Stimulated activated CD8-positive, alpha-beta memory T cell treated with anti-CD3 and anti-CD28 coated beads, Interleukin-4, amount 100 ng/mL, for 48 hours (primary cell): Measurements from ENCODE around the gene FCN3.

Source experiments
- DNase-seq: peaks from one replicate; pipeline ENCODE4 v3.0.0-alpha.2; 2020

The FCN3 gene

DNA sequence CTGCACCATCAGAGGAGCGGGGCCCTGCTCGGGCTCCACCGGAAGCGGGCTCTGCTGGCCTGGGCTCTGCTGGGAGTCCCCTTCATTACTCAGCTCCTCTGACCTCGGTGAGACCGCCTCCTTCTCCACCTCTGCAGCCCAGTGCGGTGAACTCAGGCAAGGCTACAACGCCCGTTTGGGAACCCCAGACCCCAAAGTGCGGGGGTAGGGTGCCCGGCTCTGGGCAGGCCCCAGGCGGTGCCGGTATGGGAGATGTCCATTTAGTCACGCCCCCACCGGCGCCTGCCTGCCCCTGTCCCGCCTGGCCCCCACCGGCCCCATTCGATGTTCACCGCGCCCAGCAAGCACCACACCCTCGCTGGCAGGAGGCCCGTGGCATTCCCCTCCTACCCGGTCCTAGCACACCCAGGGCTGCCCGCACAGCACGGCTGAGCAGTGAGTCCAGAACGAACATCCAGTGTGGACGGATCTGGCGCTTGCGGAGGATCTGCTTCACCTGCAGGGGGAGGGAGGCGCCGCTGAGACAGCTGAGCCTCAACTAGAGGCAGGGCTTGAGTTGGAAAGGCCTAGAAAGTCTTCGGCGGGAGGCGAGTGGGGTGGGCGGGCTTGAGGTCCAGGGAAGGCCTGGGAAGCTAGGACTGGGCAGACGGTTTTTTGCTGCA lies 17.9 kb downstream of the FCN3 start:
- DNase-seq, result peak; percentile 64

DNA sequence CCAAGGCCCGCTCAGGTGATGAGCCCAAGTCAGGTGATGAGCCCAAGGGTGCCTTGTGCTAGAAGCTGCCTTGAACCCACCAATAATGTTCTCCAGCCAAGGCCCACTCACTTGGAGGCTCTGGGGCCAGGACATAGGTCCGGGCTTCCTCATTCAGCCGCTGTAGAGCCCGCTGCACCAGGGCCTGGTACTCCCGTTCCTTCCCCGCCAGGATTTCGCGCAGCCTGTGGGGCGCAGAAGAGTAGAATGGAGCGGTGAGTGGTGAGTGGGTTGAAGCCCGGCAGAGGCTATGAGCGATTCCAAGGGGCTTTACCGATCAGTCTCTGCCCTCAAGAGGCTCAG lies 18.4 kb downstream of the FCN3 start:
- DNase-seq, result no peak

DNA sequence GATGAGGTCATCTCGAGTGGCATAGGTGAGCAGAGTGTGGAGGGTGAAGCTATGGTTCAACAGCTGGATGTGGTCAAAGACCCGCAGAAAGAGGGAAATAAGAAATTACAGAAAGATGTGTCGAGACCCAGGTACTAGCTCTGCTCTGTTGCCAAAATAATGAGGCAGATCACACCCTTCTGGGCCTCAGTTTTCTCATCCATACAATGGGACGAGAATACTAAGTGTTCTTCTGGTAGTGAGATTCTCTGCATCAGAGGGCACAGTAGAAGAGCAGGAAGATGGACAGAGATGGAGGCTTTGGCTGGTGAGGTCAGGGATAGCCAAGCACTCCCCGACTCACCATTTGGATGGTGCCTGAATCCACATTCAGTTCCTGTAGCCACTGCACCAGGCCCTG lies 18.9 kb downstream of the FCN3 start:
- DNase-seq, result no peak

- no peak for DNase-seq
Measured at GRCh38 chr1:27353629-27354028, 21.0 kb downstream of the FCN3 start.

DNA sequence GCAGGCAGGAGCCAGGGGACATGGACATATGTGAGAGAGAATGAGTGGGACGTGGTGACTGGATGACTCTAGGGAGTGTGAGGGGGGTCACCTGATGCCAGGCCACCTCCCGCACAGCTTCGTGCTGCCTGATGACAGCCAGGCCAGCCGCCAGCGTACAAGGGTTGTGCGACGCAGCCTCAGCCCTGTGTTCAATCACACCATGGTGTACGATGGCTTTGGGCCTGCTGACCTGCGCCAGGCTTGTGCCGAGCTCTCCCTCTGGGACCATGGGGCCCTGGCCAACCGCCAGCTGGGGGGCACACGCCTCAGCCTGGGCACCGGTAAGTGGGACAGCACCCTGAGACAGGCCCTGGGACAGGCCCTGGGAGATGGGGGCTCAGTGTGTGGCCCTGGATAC lies 21.5 kb downstream of the FCN3 start:
- DNase-seq, result no peak

GRCh38 chr1:27351541-27352107 lies 23.0 kb downstream of the FCN3 start:
- DNase-seq, result no peak

DNA sequence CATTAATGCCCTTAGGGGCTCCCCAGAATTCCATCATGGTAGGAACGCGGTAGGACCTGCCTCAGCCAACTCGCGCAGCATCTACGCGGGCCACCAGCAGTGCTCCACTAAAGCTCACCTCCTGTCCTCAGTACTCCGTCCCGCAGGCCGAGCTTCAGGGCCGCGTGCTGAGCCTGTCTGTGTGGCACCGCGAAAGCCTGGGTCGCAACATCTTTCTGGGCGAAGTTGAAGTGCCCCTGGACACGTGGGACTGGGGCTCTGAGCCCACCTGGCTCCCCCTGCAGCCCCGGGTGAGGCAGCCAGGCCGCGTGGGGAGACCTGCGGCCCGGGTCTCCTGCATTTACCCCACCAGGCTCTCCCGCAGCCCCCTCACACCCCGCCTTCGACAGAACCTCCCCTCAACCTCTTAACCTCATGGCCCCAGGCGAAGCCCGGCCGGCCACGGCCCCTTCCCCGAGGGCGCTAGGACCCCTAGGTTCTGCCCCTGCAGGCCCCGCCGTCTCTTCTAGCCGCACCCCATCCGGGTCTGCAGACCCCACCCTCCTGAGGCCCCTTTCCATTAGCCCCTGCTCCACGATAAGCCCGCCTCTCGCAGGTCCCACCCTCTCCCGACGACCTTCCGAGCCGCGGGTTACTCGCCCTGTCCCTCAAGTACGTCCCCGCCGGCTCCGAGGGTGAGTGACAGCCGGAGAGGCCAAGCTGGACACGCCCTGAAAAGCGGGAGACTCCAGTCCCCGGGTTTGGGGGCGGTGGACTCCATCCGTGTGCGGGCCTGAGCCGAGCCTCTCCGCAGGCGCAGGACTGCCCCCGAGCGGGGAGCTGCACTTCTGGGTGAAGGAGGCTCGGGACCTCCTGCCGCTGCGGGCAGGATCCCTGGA lies 23.7 kb downstream of the FCN3 start:
- no peak for DNase-seq

GRCh38 chr1:27349784-27350662 lies 24.6 kb downstream of the FCN3 start:
- DNase-seq, result no peak

DNA sequence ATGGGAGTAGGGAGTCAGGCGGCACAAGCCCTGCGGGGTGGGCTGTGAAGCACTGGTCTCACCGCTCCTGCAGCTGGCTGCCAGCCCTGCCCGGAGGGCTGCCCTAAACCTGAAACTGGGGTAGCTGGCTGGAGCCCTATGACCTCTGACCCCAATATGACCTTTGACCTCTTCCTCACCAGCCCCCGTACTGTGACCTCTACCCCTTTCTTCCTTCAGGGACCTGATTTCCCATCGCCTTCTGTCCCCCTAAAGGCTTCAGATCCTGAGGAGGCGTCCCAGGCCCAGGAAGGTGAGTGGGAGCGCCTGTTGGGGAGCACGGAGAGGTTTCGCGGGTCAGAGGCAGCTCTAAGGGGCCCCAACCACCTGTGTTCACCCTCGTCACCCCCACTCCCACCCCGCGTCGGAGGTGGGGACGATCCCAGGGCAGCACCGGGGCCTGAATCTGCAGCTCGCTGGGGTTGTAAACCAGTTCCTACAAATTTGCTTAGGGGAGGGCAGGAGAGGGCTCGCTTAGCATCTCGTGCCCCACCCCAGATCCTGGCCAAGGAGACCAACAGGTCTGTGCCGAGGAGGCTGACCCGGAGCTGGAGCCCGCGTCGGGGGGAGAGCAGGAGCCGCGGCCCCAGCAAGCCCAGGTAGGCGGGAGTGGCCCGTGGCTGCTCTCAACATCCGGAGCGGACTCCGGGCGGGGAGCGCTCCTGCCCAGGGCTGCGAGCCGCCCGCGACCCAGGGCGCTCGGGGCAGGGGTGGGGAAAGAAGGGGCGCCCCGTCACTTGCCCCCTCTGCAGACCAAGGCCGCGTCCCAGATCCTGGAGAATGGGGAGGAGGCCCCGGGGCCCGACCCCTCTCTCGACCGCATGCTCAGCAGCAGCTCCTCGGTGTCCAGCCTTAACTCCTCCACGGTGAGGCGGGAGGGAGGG lies 25.5 kb downstream of the FCN3 start:
- DNase-seq, result no peak

GRCh38 chr1:27346991-27347624 lies 27.5 kb downstream of the FCN3 start:
- no peak for DNase-seq

- no peak for DNase-seq
Measured at GRCh38 chr1:27346357-27346756, 28.3 kb downstream of the FCN3 start.

- DNase-seq, result no peak
Measured at GRCh38 chr1:27345272-27345671, 29.4 kb downstream of the FCN3 start.

GRCh38 chr1:27343639-27344025 lies 31.0 kb downstream of the FCN3 start:
- DNase-seq, result no peak

DNA sequence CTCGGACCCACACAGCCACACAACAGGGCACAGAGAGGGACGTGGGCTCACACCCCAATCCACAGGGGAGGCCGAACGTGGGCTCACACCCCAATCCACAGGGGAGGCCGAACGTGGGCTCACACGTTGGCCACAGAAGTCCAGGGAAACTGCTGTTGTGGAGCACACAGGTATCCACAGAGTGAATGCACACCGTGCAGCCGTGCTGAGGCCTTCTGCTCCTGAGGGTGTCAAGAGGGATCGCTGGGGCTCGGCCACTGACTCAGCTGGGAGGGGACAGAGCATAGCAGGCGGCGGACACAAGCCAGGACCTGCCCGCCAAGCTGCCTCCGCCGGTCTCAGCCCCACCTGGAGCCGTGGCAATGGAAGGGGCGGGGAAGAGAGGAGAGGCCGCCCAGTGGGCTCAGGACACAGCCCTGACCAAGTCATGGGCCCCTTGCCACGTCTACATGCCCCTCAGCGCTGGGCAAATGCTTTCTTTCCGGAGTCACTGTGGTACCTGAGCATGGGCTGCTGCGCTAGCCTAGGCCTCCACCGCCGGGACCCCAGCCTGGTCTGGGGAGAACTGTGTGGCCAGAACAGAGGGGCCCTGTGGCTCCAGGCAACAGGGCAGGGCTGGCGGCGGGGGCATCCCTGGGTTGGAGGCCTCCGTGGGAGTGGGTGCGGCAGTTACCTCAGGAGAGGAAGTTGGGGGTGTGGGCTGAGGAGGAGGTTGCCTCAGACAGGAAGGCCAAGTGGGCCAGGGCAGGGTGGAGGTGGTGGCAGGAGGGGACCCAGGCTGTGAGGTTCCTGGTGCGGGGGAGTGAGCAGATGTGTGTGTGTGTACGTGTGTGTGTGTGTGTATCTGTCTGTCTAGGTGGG lies 31.6 kb downstream of the FCN3 start:
- DNase-seq, result peak; percentile 70

GRCh38 chr1:27342391-27342777 lies 32.2 kb downstream of the FCN3 start:
- DNase-seq, result peak; percentile 52

- peak; percentile 77 for DNase-seq
Measured at GRCh38 chr1:27341525-27342252, 32.9 kb downstream of the FCN3 start, which contains the start of gene SYTL1. SYTL1 (plus strand) TSS chr1:27342022; CDS start chr1:27345335, 3,313 bp downstream.

GRCh38 chr1:27339213-27339612 lies 35.4 kb downstream of the FCN3 start:
- DNase-seq, result no peak

DNA sequence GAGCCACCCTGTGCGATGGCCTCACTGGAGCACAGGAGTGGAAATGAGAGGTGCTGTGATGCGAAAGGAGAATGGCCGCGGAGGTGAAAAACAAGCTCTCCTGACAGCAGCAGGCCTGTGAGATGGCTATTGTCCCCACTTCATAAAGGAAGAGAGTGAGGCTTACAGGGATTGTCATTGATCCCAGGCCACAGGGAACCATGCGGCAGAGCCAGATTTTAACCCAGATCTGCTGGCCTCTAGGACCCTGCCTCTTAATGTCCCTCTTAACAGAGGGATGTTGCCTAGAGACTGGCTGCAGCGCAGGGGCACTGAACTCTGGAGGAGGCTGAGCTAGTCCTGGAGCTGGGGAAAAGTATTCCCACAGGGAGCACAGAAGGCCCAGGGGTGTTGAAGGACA lies 35.9 kb downstream of the FCN3 start:
- no peak for DNase-seq

DNA sequence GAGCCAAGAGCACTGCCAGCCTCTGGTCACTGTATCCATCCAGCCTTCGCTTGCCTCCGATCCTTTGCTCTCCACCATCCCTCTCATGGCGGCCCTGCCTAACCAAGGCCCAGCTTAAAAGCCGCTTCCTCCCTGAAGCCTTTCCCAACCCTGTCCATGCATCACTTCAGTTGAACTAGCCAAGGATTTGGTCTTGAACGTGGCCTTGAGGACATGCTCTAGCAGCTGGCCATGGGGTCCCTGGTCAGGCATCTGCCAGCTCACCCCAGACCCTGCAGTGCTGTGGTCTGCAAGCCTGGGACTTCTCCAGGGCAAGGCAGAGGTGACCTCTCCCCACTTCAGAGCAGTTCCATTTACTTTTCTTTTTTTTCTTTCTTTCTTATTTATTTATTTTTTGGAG lies 37.9 kb downstream of the FCN3 start:
- DNase-seq, result no peak
